ENCODE data around the gene CDH10. TPM values are rescaled to one million over a fixed set of nuclear protein-coding genes. Genes with fewer than 3 reads are reported as not detected.

CDH10 gene
- total RNA-seq, 4 donors from 2014 or later, result 0.14 TPM; not detected in 3

- intact Hi-C loops (cut with DNase I; ENCODE audit: low total_unique reads), result no loop called here
- Histone ChIP-seq H3K4me3 (no peak overlapping the region), H3K36me3 (no peaks in the 10 kb centered on the region), H3K9me3 (peaks cover 0 to 4% of the 10 kb centered on the region in 2 donors), H3K4me1 (no peaks in the 10 kb centered on the region), H3K27me3 (no peaks in the 10 kb centered on the region), H3K27ac (no peak overlapping the region)
- no peak for TF ChIP-seq POLR2AphosphoS5 (IDR thresholded peaks at IDR 0.05)
- TF ChIP-seq POLR2A (IDR thresholded peaks at IDR 0.05), result no peak
- no peak for TF ChIP-seq CTCF (IDR thresholded peaks at IDR 0.05)
- TF ChIP-seq EP300 (IDR thresholded peaks at IDR 0.05; ENCODE audit: low read depth), result no peak
- 86 to 89% methylated on average over 4 of the region's 4 CpGs for WGBS, 2 donors (ENCODE audit: low coverage in 1 of 2)
- in situ Hi-C loops (cut with MboI; ENCODE audit: low pct_ligation_motif_present in 1 of 4, low pct_unique_long_range_greater_than_20kb in 1 of 4, low sequenced_read_pairs in 3 of 4), result no loop called here
- no peak for DNase-seq
These were observed 23.3 kb upstream of the CDH10 start for GRCh38 chr5:24668050-24668449.

DNA sequence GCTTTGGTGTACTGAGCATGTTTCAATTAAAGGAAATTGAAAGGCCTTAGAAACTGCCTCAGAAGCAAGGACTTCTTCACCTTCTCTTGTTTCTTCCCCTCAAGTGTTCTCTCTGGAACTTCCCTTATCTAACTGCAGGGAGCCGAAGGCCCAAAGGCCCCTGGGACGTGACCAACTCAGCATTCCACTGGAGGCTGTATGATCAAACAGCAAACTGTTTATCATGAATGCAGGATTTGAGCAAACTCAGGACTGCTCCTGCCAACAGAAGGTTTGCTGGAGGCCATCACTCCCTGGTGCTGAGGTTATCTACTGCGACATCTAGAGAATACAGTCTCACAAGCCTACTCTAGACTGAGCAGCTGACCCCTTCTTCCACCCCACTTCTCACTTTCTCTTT is 4.8 kb upstream of the CDH10 start:
- Histone ChIP-seq H3K4me1 (no peaks in the 10 kb centered on the region), H3K36me3 (no peaks in the 10 kb centered on the region), H3K27me3 (no peaks in the 10 kb centered on the region), H3K9me3 (no peaks in the 10 kb centered on the region), H3K4me3 (no peak overlapping the region), H3K27ac (no peak overlapping the region)
- 61 to 64% methylated on average over 3 of the region's 3 CpGs for WGBS, 2 donors (ENCODE audit: low coverage in 1 of 2)
- in situ Hi-C loops (cut with MboI; ENCODE audit: low pct_ligation_motif_present in 1 of 4, low pct_unique_long_range_greater_than_20kb in 1 of 4, low sequenced_read_pairs in 3 of 4) (no loop called here), intact Hi-C loops (cut with DNase I; ENCODE audit: low total_unique reads) (no loop called here)
- DNase-seq, result no peak
- TF ChIP-seq POLR2A (IDR thresholded peaks at IDR 0.05) (no peak), POLR2AphosphoS5 (IDR thresholded peaks at IDR 0.05) (no peak), CTCF (IDR thresholded peaks at IDR 0.05) (no peak), EP300 (IDR thresholded peaks at IDR 0.05; ENCODE audit: low read depth) (no peak)

- TF ChIP-seq POLR2AphosphoS5 (IDR thresholded peaks at IDR 0.05) (no peak), CTCF (IDR thresholded peaks at IDR 0.05) (no peak), POLR2A (IDR thresholded peaks at IDR 0.05) (no peak), EP300 (IDR thresholded peaks at IDR 0.05; ENCODE audit: low read depth) (no peak)
These were observed 2.1 kb upstream of the CDH10 start for GRCh38 chr5:24646915-24647314.

DNA sequence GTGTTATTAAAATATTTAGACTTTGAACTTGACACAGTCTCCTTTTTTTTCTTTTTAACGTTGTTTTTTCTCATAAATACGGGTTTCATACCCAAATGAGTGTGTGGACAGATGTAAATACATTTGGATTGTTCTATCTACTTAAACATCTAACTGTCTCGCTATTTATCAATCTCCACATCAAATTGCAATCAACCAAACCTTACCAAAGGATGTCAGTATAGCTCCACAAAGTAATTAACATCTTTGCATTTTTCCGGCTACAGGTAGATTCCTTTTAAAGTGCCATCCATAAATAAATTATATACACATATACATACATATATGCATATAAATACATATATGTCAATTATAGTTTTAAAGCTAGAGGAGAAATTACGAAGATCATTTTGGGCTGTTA is 705 bp upstream of the CDH10 start:
- intact Hi-C loops (cut with DNase I; ENCODE audit: low total_unique reads), result no loop called here
- no peak overlapping the region for H3K4me3 ChIP-seq
- H3K4me1 ChIP-seq, result no peaks in the 10 kb centered on the region
- no peak overlapping the region for H3K27ac ChIP-seq
- in situ Hi-C loops (cut with MboI; ENCODE audit: low pct_ligation_motif_present in 1 of 4, low pct_unique_long_range_greater_than_20kb in 1 of 4, low sequenced_read_pairs in 3 of 4), result no loop called here
- DNase-seq, result no peak
- no peaks in the 10 kb centered on the region for H3K9me3 ChIP-seq
- no peak for TF ChIP-seq POLR2A (IDR thresholded peaks at IDR 0.05)
- no peak for TF ChIP-seq EP300 (IDR thresholded peaks at IDR 0.05; ENCODE audit: low read depth)
- no peak for TF ChIP-seq POLR2AphosphoS5 (IDR thresholded peaks at IDR 0.05)
- no peak for TF ChIP-seq CTCF (IDR thresholded peaks at IDR 0.05)
- no peaks in the 10 kb centered on the region for H3K27me3 ChIP-seq
- H3K36me3 ChIP-seq, result no peaks in the 10 kb centered on the region
- 49 to 51% methylated on average over 5 of the region's 5 CpGs for WGBS, 2 donors (ENCODE audit: low coverage in 1 of 2)

More at GRCh38 chr5:24646915-24647314, 2.1 kb upstream of the CDH10 start:
- in situ Hi-C loops (cut with MboI; ENCODE audit: low pct_ligation_motif_present in 1 of 4, low pct_unique_long_range_greater_than_20kb in 1 of 4, low sequenced_read_pairs in 3 of 4), result no loop called here
- intact Hi-C loops (cut with DNase I; ENCODE audit: low total_unique reads), result no loop called here
- H3K9me3 ChIP-seq, result no peaks in the 10 kb centered on the region
- no peaks in the 10 kb centered on the region for H3K36me3 ChIP-seq
- H3K4me1 ChIP-seq, result no peaks in the 10 kb centered on the region
- H3K27ac ChIP-seq, result no peak overlapping the region
- no peaks in the 10 kb centered on the region for H3K27me3 ChIP-seq
- no peak overlapping the region for H3K4me3 ChIP-seq
- 67 to 82% methylated on average over 1 of the region's 1 CpG for WGBS, 2 donors (ENCODE audit: low coverage in 1 of 2)
- DNase-seq, result no peak
